Stimulated activated naive B cell treated with anti-CD40 and anti-IgM and Interleukin-4, amounts not matched to agents 10 μg/mL and 1 μg/mL and 100 μg/mL, for 72 hours (primary cell): ENCODE data around the gene CNIH2.

Source experiments
- ATAC-seq, 2 donors: fragments of 150-1000 bp; cut with Tn5 transposase; replicated peaks; 2 replicates each; pipeline ENCODE4 v1.10.0; 2021; ENCODE audit warnings: moderate library complexity in 1 of 2
- DNase-seq: peaks from one replicate; pipeline ENCODE4 v3.0.0; 2021
- H3K27ac Mint-ChIP-seq: one replicate; pipeline ENCODE4 v1.8.0; 2022; ENCODE audit warnings: mild to moderate bottlenecking, mixed read lengths
- H3K27me3 Mint-ChIP-seq, 2 donors: one replicate each; pipeline ENCODE4 v1.8.0; 2022; ENCODE audit warnings: mixed read lengths in 2 of 2
- H3K36me3 Mint-ChIP-seq, 2 donors: one replicate each; pipeline ENCODE4 v1.8.0; 2022; ENCODE audit warnings: mixed read lengths in 2 of 2, mild to moderate bottlenecking in 1 of 2
- H3K4me1 Mint-ChIP-seq, 2 donors: one replicate each; pipeline ENCODE4 v1.8.0; 2022; ENCODE audit warnings: mixed read lengths in 2 of 2, mild to moderate bottlenecking in 1 of 2
- H3K4me3 Mint-ChIP-seq, 2 donors: one replicate each; pipeline ENCODE4 v1.8.0; 2022; ENCODE audit warnings: mild to moderate bottlenecking in 2 of 2, mixed read lengths in 2 of 2, moderate library complexity in 1 of 2
- H3K9me3 Mint-ChIP-seq, 2 donors: one replicate each; pipeline ENCODE4 v1.8.0; 2022; ENCODE audit warnings: mixed read lengths in 2 of 2, mild to moderate bottlenecking in 1 of 2

CNIH2 gene

GRCh38 chr11:66264383-66264782 lies 13.6 kb upstream of the CNIH2 start:
- peaks cover 44 to 63% of the 10 kb centered on the region in 2 donors for H3K36me3 Mint-ChIP-seq
- H3K4me3 Mint-ChIP-seq, result no peak overlapping the region
- H3K4me1 Mint-ChIP-seq, result peaks cover 22 to 31% of the 10 kb centered on the region in 2 donors
- H3K9me3 Mint-ChIP-seq, result no peaks in the 10 kb centered on the region
- DNase-seq (no peak), ATAC-seq (no peak)
- no peak overlapping the region for H3K27ac Mint-ChIP-seq
- H3K27me3 Mint-ChIP-seq, result no peaks in the 10 kb centered on the region

GRCh38 chr11:66264914-66265313 lies 13.1 kb upstream of the CNIH2 start:
- ATAC-seq (no peak), DNase-seq (no peak)
- Mint-ChIP-seq H3K36me3 (peaks cover 38 to 59% of the 10 kb centered on the region in 2 donors), H3K9me3 (no peaks in the 10 kb centered on the region), H3K27ac (no peak overlapping the region), H3K4me3 (no peak overlapping the region), H3K4me1 (peaks cover 24 to 31% of the 10 kb centered on the region in 2 donors), H3K27me3 (no peaks in the 10 kb centered on the region)

- no peaks in the 10 kb centered on the region for H3K9me3 Mint-ChIP-seq
- H3K4me3 Mint-ChIP-seq, result no peak overlapping the region
- no peak for DNase-seq
- H3K4me1 Mint-ChIP-seq, result peaks cover 26 to 35% of the 10 kb centered on the region in 2 donors
- H3K27me3 Mint-ChIP-seq, result no peaks in the 10 kb centered on the region
- no peak overlapping the region for H3K27ac Mint-ChIP-seq
- no peak for ATAC-seq
- H3K36me3 Mint-ChIP-seq, result peaks cover 36 to 58% of the 10 kb centered on the region in 2 donors
Measured at GRCh38 chr11:66265531-66266377, 12.2 kb upstream of the CNIH2 start.

GRCh38 chr11:66266378-66267038 lies 11.5 kb upstream of the CNIH2 start:
- Mint-ChIP-seq H3K27me3 (no peaks in the 10 kb centered on the region), H3K36me3 (peaks cover 36 to 53% of the 10 kb centered on the region in 2 donors), H3K4me1 (peaks cover 28 to 38% of the 10 kb centered on the region in 2 donors), H3K4me3 (peak overlapping the region; percentile 91 to 98), H3K27ac (peak overlapping the region; percentile 95), H3K9me3 (no peaks in the 10 kb centered on the region)
- DNase-seq (no peak), ATAC-seq (no peak)

GRCh38 chr11:66267039-66267378 lies 11.0 kb upstream of the CNIH2 start:
- ATAC-seq (no peak), DNase-seq (no peak)
- Mint-ChIP-seq H3K4me1 (peaks cover 30 to 38% of the 10 kb centered on the region in 2 donors), H3K27me3 (no peaks in the 10 kb centered on the region), H3K36me3 (peaks cover 34 to 53% of the 10 kb centered on the region in 2 donors), H3K27ac (peak overlapping the region; percentile 95), H3K4me3 (peak overlapping the region; percentile 91 to 98), H3K9me3 (no peaks in the 10 kb centered on the region)

- peaks cover 34 to 53% of the 10 kb centered on the region in 2 donors for H3K36me3 Mint-ChIP-seq
- no peaks in the 10 kb centered on the region for H3K27me3 Mint-ChIP-seq
- ATAC-seq (peak; percentile 66 to 70), DNase-seq (peak; percentile 81)
- peak overlapping the region; percentile 98 for H3K27ac Mint-ChIP-seq
- no peaks in the 10 kb centered on the region for H3K9me3 Mint-ChIP-seq
- peaks cover 30 to 38% of the 10 kb centered on the region in 2 donors for H3K4me1 Mint-ChIP-seq
- peak overlapping the region; percentile 91 to 98 for H3K4me3 Mint-ChIP-seq
Measured at GRCh38 chr11:66267379-66268243, 10.4 kb upstream of the CNIH2 start.

- Mint-ChIP-seq H3K36me3 (peaks cover 36 to 51% of the 10 kb centered on the region in 2 donors), H3K27ac (peak within 1 kb of the TSS; percentile 98), H3K4me3 (peak within 1 kb of the TSS; percentile 91 to 98), H3K9me3 (no peaks in the 10 kb centered on the region), H3K27me3 (no peaks in the 10 kb centered on the region), H3K4me1 (peaks cover 30 to 38% of the 10 kb centered on the region in 2 donors)
- DNase-seq (peak; percentile 100), ATAC-seq (peak; percentile 85 to 88)
Measured at GRCh38 chr11:66268244-66268951, 9.6 kb upstream of the CNIH2 start, which contains the start of gene RAB1B. Gene RAB1B (plus strand): TSS chr11:66268639. CDS start chr11:66268680, 41 bp downstream.

- Mint-ChIP-seq H3K9me3 (no peaks in the 10 kb centered on the region), H3K36me3 (peaks cover 37 to 50% of the 10 kb centered on the region in 2 donors), H3K4me3 (peak overlapping the region; percentile 91 to 98), H3K27me3 (no peaks in the 10 kb centered on the region), H3K4me1 (peaks cover 30 to 38% of the 10 kb centered on the region in 2 donors), H3K27ac (peak overlapping the region; percentile 98)
- no peak for DNase-seq
- no peak for ATAC-seq
Measured at GRCh38 chr11:66268952-66269905, 8.7 kb upstream of the CNIH2 start.

GRCh38 chr11:66271816-66272215 lies 6.2 kb upstream of the CNIH2 start:
- no peak overlapping the region for H3K4me3 Mint-ChIP-seq
- DNase-seq (no peak), ATAC-seq (no peak)
- peaks cover 28 to 37% of the 10 kb centered on the region in 2 donors for H3K4me1 Mint-ChIP-seq
- H3K9me3 Mint-ChIP-seq, result no peaks in the 10 kb centered on the region
- H3K27me3 Mint-ChIP-seq, result no peaks in the 10 kb centered on the region
- no peak overlapping the region for H3K27ac Mint-ChIP-seq
- H3K36me3 Mint-ChIP-seq, result peaks cover 46 to 61% of the 10 kb centered on the region in 2 donors

GRCh38 chr11:66272596-66272995 lies 5.4 kb upstream of the CNIH2 start:
- Mint-ChIP-seq H3K4me3 (no peak overlapping the region), H3K4me1 (peaks cover 26 to 37% of the 10 kb centered on the region in 2 donors), H3K27me3 (no peaks in the 10 kb centered on the region), H3K36me3 (peaks cover 43 to 58% of the 10 kb centered on the region in 2 donors), H3K27ac (no peak overlapping the region), H3K9me3 (no peaks in the 10 kb centered on the region)
- ATAC-seq (no peak), DNase-seq (no peak)

- Mint-ChIP-seq H3K4me1 (peaks cover 26 to 39% of the 10 kb centered on the region in 2 donors), H3K4me3 (no peak overlapping the region)
Measured at GRCh38 chr11:66274219-66274618, 3.8 kb upstream of the CNIH2 start.

GRCh38 chr11:66275396-66275795 lies 2.6 kb upstream of the CNIH2 start:
- DNase-seq, result no peak
- Mint-ChIP-seq H3K27ac (no peak overlapping the region), H3K36me3 (peaks cover 43 to 50% of the 10 kb centered on the region in 2 donors), H3K4me1 (peaks cover 20 to 34% of the 10 kb centered on the region in 2 donors), H3K4me3 (no peak overlapping the region), H3K27me3 (peaks cover 11 to 15% of the 10 kb centered on the region in 2 donors), H3K9me3 (no peaks in the 10 kb centered on the region)
- no peak for ATAC-seq

More at GRCh38 chr11:66274219-66274618, 3.8 kb upstream of the CNIH2 start:
- ATAC-seq (no peak), DNase-seq (no peak)
- no peak overlapping the region for H3K27ac Mint-ChIP-seq
- H3K36me3 Mint-ChIP-seq, result peaks cover 43 to 52% of the 10 kb centered on the region in 2 donors
- peaks cover 4 to 7% of the 10 kb centered on the region in 2 donors for H3K27me3 Mint-ChIP-seq
- H3K9me3 Mint-ChIP-seq, result no peaks in the 10 kb centered on the region
